HG03575 (cell line): ENCODE measurements around the gene STEAP1B.

Experiments used
- ATAC-seq: cut with Tn5 transposase; IDR thresholded peaks from one replicate; pipeline ENCODE4 v1.9.1; 2021; ENCODE audit not compliant: unreplicated experiment, insufficient number of reproducible peaks, low FRiP score; ENCODE audit errors: extremely low read depth

The STEAP1B gene

DNA sequence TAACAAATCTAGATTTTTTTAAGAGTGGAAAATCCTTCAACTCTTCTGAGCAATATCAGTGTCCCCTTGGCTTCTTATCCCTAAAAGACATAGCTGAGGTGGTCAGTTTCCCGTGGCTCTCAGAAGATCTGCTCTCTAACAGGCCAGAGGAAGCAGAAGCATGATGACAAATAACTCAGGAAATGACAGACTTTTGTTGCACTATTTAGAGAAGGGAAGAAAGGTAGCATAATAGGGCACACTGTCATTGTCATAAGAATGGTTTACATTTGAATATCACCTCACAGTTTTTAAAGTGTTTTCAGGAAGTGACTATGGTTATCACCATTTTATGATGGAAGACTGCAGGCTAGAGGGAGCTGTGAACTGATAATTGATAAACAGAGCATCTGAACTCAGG is 109.5 kb downstream of the STEAP1B start:
- ATAC-seq: no peak

DNA sequence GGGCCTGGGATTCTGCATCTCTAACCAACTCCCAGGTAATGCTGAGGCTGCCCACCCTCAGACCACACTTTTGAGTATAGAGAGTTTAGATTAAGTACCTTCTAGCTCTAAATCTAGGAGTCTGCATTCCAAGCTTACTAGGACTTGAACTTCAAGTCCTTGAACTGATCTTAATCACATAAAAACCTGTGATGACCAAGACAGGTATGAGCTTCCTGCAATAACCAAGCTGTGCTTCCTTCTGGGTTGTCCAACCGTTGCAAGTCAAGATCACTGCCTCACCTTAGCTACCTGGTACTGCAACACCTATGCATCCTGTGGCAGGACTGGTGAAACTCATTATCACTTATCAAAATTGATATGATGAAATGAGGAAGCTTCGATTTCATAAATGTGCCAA is 110.1 kb downstream of the STEAP1B start:
- ATAC-seq: no peak

DNA sequence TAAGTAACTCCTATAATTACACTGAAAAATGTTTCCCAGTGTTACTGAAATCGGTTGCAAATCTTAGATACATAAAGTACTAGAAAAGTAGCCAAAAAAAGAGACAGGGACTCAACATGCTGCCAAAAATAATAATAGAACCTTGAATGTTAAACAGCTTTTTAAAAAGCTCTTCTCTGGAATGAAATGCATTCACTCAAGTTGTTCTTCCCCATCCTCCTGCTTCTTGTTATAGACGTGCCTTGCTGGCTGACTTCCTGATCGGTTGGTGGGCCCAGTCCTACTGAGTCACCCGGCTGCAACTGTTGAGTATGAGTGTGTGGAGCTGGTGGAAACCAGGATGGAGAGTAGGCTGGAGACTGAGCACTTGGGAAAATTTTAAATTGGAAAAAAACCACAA is 112.4 kb downstream of the STEAP1B start:
- no peak for ATAC-seq

DNA sequence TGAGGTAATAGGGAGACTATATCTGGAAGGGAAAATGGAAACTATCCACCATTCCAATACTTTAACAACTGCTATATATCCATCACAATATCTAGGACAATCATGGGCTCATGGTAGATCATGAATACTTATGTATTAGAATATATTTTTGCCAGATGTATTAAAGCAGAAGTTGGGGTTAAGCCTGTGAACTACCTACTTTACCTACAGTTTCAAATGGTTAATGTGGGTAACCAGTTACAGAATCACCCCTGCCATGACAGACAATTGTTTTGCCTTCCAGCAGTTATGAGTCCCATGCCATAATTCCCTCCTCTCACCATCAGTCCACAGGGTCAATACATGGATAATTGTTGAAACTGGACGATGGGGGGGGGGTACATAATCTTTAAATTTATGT is 113.1 kb downstream of the STEAP1B start:
- ATAC-seq: no peak

DNA sequence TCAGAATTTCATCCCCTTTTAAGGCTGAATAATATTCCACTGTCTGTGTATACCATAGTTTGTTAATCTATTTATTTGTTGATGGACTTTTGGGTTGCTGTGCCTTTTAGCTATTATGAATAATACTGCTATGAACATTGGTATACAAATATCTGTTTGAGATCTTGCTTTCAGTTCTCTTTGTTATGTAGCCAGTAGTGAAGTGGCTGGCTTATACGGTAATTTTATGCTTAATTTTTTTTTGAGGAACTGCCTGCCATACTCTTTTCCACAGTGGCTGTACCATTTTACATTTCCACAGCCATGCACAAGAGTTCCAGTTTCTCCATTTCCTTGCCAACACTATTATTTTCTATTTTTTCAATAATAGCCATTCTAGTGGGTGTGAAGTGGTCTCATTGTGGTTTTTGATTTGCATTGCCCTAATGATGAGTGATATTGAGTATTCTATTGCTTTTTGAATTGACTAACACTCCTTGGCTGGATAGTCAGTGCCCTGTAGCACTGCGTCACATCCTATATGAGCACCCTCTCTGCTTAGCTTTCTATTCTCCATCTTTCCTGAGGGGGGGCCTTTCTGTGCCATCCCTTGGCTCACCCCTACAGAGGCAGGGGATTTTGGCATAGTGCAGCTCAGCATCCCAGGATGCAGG is 113.7 kb downstream of the STEAP1B start:
- ATAC-seq: no peak

DNA sequence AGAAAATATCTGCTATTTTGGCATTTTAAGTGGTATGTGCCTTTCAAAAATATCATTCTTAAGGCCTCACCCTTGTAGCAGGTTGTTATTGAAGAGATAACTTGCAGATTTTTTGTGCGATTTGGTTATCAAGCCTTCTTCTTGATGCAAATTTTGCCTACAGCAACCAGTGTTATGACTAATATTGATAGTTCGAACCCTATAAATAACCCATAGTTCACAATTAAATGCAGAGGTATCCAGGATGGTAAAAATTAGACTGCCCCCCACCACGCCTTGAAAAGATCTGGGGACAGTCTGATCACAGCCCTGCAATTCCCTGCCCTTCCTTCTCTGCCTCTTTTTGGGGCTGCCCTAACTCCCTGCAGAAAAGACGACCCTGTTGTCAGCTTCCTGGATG is 114.7 kb downstream of the STEAP1B start:
- no peak for ATAC-seq

DNA sequence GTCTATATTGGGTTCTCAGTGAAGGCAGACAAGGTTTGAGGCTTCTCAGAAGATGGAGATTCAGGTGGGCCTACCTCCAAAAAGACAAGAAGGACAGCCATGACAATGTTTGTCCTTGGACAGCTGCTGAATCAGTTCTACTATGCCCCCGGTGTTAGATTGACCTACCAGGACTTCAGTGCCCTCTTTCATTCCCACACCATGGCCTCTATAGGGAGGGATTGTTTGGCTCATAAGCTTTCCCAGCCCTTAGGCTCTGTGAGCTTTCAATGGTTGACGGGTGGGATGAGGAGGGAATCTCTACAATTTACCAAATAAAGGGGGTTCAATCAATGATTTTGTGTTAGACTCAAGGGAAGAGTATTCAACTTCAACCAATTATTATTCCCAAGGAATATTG is 119.7 kb downstream of the STEAP1B start:
- ATAC-seq: no peak

DNA sequence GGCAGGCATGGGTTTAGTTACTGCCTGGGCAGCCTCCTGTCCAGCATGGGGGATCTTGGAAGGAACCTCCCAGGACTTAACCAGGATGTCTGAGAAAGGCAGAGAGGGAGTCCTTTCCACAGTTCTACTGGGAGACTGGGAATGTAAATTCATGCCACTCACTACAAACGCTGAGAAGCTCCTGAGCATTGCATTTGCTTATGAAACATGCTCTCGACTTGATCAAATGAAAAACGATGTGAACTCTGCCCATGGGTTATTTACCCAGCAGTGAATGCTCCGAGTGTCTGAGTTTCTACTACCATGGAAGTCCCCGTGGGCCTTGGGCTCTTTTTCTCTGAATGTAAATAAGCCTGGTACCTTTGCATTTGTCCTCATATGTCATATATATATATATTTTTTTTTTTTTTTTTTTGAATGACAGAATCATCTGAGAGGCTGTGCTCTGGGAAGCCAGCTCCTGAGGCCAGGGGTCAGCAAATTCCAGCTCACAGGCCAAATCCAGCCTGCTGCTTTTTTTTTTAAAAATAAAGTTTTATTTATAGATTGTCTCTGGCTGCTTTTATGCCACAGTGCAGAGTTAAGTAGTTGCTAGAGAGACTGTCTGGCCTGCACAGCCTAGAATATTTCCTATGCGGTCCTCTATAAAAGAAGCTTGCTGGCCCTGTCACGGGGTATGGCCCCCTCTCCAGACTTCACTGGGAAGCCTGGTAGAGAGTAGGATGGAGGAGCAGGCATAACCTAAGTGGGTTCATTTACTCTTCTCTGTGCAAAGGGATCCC is 121.6 kb downstream of the STEAP1B start:
- ATAC-seq: no peak

DNA sequence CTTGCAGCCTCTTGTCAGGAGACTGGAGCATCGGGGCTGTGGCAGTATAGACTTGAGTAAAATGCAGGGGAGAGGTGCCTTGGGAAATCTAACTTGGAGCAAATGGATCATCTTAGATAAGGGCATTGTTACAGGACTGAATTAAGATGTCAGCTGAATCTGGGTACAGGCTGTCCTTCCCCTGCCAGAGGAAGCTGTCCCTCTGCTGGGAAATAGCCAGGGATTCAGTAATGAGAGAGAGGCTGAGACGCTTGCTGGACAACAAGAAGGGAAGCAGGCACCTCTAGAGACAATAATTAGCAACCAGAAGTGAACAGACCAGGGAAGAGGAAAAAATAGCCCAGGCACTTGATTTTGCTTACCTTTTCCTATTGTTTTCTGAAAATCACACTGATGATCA is 122.3 kb downstream of the STEAP1B start:
- ATAC-seq: no peak

DNA sequence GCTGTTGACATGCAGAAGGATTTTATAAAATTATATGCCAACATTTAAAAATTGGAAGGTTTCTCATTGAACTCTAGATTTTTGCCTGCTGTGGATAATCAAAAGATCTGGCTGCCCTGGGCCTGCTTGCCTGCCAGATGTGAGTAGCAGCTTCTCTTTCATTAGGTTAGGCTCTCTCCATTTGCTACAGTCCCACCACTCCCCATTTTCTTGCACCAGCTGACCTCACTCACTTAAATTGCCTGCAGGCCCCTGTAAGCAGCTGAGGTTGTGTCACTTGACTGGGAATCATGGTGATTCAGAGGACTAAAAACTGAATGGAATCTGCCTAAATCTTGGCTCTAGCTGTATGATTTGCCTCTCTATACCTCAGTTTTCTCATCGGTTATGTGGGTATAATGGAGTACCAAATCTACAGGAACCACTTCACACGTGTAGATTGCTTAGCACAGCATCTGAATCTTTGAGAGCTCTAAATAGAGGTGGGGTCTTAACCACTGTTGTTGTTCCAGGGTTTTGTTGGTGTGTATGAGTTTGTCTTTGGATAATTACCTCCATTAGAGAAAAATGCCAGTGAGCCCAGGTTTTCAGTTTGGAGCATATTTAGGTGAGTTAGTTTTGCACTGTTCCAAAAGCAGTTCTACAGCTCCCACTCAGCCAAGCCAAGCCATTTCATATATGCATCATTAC is 124.5 kb downstream of the STEAP1B start:
- ATAC-seq: no peak

DNA sequence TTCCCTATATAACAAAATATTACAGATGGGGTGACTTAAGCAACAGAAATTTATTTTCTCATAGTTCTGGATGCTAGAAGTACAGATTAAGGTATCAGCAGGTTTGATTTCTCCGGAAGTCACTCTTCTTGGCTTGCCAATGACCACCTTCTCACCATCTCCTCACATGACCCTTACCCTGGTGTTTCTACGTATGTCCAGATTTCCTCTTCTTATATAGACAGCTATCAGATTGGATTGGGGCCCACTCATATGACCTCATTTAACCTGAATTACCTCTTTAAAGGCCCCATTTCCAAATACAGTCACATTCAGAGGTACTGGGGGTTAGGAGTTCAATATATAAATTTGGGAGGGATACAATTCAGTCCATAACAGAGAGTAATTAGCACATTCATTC is 126.1 kb downstream of the STEAP1B start:
- ATAC-seq: no peak

DNA sequence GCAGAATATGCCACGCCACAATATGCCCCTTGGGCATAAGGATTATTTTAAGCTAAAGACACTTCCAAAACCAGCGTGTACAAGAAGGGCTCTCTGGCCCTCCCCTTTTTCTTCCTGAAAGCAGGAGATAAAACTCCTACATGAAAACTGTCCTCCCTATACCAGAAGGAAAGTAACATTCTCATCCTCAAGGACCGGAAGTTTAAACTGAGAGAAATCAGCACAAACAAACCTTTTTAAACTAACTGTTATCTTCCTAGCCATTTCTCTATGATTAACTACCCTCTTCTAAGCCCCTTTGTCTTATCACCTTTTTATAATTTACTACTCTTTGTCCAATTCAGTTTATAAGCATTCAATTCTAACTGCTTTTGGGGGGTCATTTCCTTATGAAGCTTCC is 126.6 kb downstream of the STEAP1B start:
- no peak for ATAC-seq

DNA sequence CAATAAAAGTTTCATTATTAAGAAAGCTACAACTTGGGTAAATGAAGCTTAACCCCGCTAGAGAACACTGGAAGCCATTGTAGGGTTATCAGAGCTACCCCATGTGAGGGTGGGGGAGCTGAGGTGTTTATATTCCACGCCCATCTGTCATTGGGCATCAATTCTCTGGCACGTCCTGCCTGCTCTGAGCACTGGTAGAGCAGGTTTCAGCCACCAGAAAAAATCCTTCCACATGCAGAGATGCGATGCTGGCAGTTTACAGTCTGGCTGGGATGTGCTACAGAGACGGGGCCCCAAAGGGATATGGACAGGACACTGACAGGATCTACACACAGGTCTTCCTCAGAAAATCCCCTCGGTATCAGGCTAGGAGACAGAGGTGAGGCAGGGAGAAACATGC is 127.1 kb downstream of the STEAP1B start:
- no peak for ATAC-seq

DNA sequence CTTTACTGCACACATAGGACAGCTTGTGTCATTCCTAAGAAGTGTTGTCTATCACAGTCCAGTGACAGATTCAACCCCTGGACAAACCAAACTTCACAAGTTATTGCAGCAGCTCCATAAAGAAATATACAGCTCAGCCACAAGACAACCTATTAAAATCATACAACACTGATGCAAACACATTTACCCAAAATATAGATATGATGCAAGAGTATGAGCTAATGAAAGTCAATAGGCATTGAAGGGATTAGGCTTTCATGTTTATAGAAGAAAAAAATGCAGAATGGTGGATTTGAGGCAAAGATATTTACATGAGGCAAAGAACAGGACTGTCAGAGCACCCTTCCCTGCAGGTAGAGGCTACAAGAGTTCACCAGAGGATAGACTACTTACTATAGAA is 128.1 kb downstream of the STEAP1B start:
- no peak for ATAC-seq
